Suppressor macrophage treated with lipopolysaccharide for 1 hour (primary cell): Measurements from ENCODE around the gene ZSCAN5A.
"Not testable (repeated sequence)": the region's sequence is repeated elsewhere in the genome, so short reads cannot be mapped to it uniquely, and the experiment has no call there.

Source experiments
- DNase-seq, 3 donors: peaks; one replicate each; pipeline ENCODE4 v3.0.0-alpha.2; 2020 to 2022

The ZSCAN5A gene

DNA sequence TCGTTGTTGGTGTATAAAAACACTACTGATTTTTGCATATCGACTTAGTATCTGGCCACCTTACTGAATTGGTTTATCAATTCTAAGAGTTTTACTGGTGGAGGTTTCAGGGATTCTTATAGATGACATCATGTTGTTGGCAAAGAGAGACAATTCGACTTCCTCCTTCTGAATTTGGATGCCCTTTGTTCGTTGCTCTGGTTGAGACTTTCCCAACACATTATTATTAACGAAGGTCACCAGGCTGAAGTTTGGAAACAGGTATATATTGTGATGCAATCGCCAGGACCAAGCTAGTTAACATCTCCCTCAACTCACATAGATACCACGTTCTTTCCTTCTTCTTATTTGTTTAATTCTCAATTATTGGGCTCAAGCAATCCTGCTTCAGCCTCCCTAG is 115.0 kb downstream of the ZSCAN5A start:
- DNase-seq, result no peak

DNA sequence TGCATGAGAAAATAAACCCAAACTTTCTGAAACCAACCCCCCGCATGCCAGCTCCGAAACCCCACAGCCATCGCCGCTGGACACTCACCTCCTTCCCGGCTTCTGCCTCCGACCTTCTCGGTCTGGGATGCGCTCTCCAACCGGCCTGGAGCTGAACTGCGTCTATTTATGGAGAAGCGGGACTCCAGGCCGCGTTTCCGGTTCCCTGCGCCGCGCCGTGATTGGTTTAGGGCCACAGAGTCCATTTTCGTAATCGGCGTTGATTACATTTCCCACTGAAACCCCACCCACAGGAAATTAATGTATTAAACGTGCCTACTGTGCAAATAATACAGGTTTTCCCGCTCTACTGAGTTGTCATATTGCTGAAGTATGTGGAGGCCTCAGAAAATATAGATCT is 117.0 kb downstream of the ZSCAN5A start, which contains the start of gene ZSCAN5B:
Gene ZSCAN5B (minus strand): TSS at position 138 of the 400 bp plus-strand sequence. CDS start 4,731 bp downstream, outside the sequence.
- not testable (repeated sequence) for DNase-seq

GRCh38 chr19:56193981-56194640 is 120.5 kb downstream of the ZSCAN5A start:
- DNase-seq, result no peak

GRCh38 chr19:56191711-56192110 is 122.9 kb downstream of the ZSCAN5A start:
- DNase-seq, result no peak

GRCh38 chr19:56191115-56191514 is 123.5 kb downstream of the ZSCAN5A start:
- DNase-seq, result no peak

GRCh38 chr19:56189785-56190184 is 124.9 kb downstream of the ZSCAN5A start:
- no peak for DNase-seq

DNA sequence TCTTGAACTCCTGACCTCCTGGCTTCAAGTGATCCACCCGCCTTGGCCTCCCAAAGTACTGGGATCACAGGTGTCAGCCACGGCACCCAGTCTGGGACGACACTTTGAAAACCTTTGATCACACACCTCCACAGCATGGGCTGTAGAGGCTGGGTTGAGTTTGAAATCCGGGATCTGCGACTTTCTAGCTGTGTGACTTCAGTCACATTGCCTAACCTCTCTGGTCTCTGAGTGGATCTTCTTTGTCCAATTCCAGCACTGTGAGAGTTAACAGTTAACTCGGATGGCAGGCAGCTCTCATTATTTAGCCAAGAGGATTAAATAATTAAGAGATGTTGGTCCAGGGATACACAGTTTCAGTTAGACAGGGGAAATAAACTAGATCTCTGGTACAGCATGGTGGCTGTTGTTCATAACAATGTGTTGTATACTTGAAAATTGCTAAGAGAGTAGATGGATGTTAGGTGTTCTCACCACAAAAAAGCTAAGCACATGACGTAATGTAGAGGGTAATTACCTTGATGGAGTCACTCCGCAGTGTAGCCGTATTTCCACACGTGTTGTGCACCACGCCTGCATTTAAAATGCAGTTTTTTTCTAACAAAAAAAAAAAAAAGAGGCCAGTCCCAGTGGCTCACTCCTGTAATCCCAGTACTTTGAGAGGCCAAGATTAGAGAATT is 136.9 kb downstream of the ZSCAN5A start:
- no peak for DNase-seq

DNA sequence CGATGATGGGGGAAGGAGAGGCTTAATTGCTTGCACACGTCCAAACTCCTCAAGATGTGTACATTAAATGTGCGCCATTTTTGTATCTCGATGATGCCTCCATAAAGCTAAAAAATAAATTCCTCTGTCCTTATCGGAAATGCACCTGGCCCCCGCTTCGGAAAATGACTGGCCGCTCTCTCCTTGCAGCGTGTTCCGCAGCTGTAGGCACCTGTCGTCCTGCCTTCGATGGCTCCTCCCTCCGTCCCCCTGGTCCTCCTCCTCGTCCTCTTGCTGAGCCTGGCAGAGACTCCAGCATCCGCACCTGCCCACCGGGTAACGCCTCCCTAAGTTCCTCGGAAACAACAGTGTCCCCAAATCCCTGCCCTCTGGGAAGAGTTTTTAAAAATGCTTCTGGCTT is 137.8 kb downstream of the ZSCAN5A start:
- no peak for DNase-seq

DNA sequence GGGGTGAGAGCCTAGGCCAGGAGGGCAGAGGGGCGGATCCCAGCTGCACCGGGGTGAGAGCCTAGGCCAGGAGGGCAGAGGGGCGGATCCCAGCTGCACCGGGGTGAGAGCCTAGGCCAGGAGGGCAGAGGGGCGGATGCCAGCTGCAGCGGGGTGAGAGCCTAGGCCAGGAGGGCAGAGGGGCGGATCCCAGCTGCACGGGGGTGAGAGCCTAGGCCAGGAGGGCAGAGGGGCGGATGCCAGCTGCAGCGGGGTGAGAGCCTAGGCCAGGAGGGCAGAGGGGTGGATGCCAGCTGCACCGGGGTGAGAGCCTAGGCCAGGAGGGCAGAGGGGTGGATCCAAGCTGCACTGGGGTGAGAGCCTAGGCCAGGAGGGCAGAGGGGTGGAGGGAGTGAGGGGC is 138.3 kb downstream of the ZSCAN5A start:
- not testable (repeated sequence) for DNase-seq

- not testable (repeated sequence) for DNase-seq
Measured at GRCh38 chr19:56175861-56176307, 138.8 kb downstream of the ZSCAN5A start, which contains the start of gene GALP. Gene GALP (plus strand): TSS chr19:56176008. CDS start chr19:56177109, 1,101 bp downstream.

- no peak for DNase-seq
Measured at GRCh38 chr19:56174550-56174949, 140.1 kb downstream of the ZSCAN5A start.

- no peak for DNase-seq
Measured at GRCh38 chr19:56174086-56174485, 140.6 kb downstream of the ZSCAN5A start.
